Neural cell (in vitro differentiated cells): ENCODE data around the gene PHACTR3. TPM values are rescaled to one million over a fixed set of nuclear protein-coding genes. Genes with fewer than 3 reads are reported as not detected.

Experiments
- H2AFZ ChIP-seq: fragments of 200-600, 300-800 bp; sonication (generic), shearing (Covaris generic); 2 replicates; pipeline ENCODE4 v1.6.0; 2014; ENCODE audit warnings: low read depth, mild to moderate bottlenecking, antibody characterized with exemption, low read length, moderate library complexity
- H3F3A ChIP-seq: fragments of 200-600 bp; shearing (Covaris generic); 2 replicates; pipeline ENCODE4 v1.6.1; 2016; ENCODE audit warnings: mild to moderate bottlenecking, moderate library complexity, mixed read lengths, antibody characterized with exemption, low read length; ENCODE audit not compliant: insufficient read depth, poor library complexity, severe bottlenecking
- H3K27ac ChIP-seq: fragments of 200-600, 300-800 bp; sonication (generic), shearing (Covaris generic); 2 replicates; pipeline ENCODE4 v1.5.1; 2014; ENCODE audit warnings: mild to moderate bottlenecking, low read length, moderate library complexity
- H3K27me3 ChIP-seq: fragments of 300-800, 200-600 bp; sonication (generic), shearing (Covaris generic); 2 replicates; pipeline ENCODE4 v1.6.0; 2014; ENCODE audit warnings: mild to moderate bottlenecking, low read depth, low read length, moderate library complexity; ENCODE audit not compliant: insufficient read depth
- H3K36me3 ChIP-seq: fragments of 300-800, 200-600 bp; sonication (generic), shearing (Covaris generic); 2 replicates; pipeline ENCODE4 v1.5.1; 2014; ENCODE audit warnings: mild to moderate bottlenecking, antibody characterized with exemption, low read length, moderate library complexity; ENCODE audit not compliant: insufficient read depth
- H3K4me2 ChIP-seq: fragments of 300-800, 200-600 bp; sonication (generic), shearing (Covaris generic); 2 replicates; pipeline ENCODE4 v1.6.0; 2014; ENCODE audit warnings: mild to moderate bottlenecking, low read length
- H3K4me3 ChIP-seq: fragments of 300-800, 200-600 bp; sonication (generic), shearing (Covaris generic); 2 replicates; pipeline ENCODE4 v1.5.1; 2014; ENCODE audit warnings: mild to moderate bottlenecking, low read length, moderate library complexity
- H3K79me2 ChIP-seq: fragments of 200-600 bp; shearing (Covaris generic); replicated peaks from 2 replicates; pipeline ENCODE4 v1.6.0; 2014; ENCODE audit warnings: mild to moderate bottlenecking, low read length, moderate library complexity; ENCODE audit not compliant: insufficient read depth
- H3K9ac ChIP-seq: fragments of 300-800, 200-600 bp; sonication (generic), shearing (Covaris generic); 2 replicates; pipeline ENCODE4 v1.6.1; 2016; ENCODE audit warnings: mild to moderate bottlenecking, low read length, mixed read lengths
- H3K9me2 ChIP-seq: fragments of 200-600 bp; shearing (Covaris generic); 2 replicates; pipeline ENCODE4 v1.6.1; 2016; ENCODE audit warnings: mild to moderate bottlenecking, low read length, mixed read lengths; ENCODE audit not compliant: insufficient read depth
- H3K9me3 ChIP-seq: fragments of 200-600, 300-800 bp; sonication (generic), shearing (Covaris generic); 2 replicates; pipeline ENCODE4 v1.6.1; 2016; ENCODE audit warnings: mild to moderate bottlenecking, mixed run types, low read length, moderate library complexity, mixed read lengths
- H4K20me1 ChIP-seq: fragments of 200-600 bp; shearing (Covaris generic); 2 replicates; pipeline ENCODE4 v1.6.1; 2016; ENCODE audit warnings: mild to moderate bottlenecking, mixed run types; ENCODE audit not compliant: insufficient read depth
- CTCF ChIP-seq: fragments of 450-650 bp; IDR thresholded peaks from 2 replicates; pipeline ENCODE4 v1.5.1; 2014; ENCODE audit warnings: antibody characterized with exemption, mild to moderate bottlenecking, moderate library complexity; ENCODE audit not compliant: poor library complexity, severe bottlenecking
- EP300 ChIP-seq: fragments of 450-650 bp; conservative IDR thresholded peaks from 2 replicates; pipeline ENCODE4 v1.6.1; 2014; ENCODE audit warnings: antibody characterized with exemption, mild to moderate bottlenecking, moderate library complexity; ENCODE audit not compliant: poor library complexity, severe bottlenecking
- EZH2 ChIP-seq: fragments of 200-600, 300-800 bp; shearing (Covaris generic), sonication (generic); IDR thresholded peaks from 2 replicates; pipeline ENCODE4 v1.6.1; 2014; ENCODE audit warnings: antibody characterized with exemption, low read length, borderline replicate concordance, mild to moderate bottlenecking; ENCODE audit not compliant: insufficient read depth, poor library complexity, severe bottlenecking
- MXI1 ChIP-seq: fragments of 450-650 bp; conservative IDR thresholded peaks from 2 replicates; pipeline ENCODE4 v1.6.1; 2014; ENCODE audit warnings: antibody characterized with exemption, mild to moderate bottlenecking; ENCODE audit not compliant: poor library complexity, severe bottlenecking
- POLR2AphosphoS5 ChIP-seq: IDR thresholded peaks from 2 replicates; pipeline ENCODE4 v1.6.1; 2012
- RAD21 ChIP-seq: fragments of 450-650 bp; conservative IDR thresholded peaks from 2 replicates; pipeline ENCODE4 v1.6.1; 2014; ENCODE audit warnings: antibody characterized with exemption, mild to moderate bottlenecking, moderate library complexity
- REST ChIP-seq: IDR thresholded peaks from 2 replicates; pipeline ENCODE4 v1.6.1; 2012; ENCODE audit warnings: borderline replicate concordance
- SMC3 ChIP-seq: fragments of 450-650 bp; conservative IDR thresholded peaks from 2 replicates; pipeline ENCODE4 v1.6.1; 2014; ENCODE audit warnings: antibody characterized with exemption, mild to moderate bottlenecking, moderate library complexity; ENCODE audit not compliant: poor library complexity
- TAF1 ChIP-seq: IDR thresholded peaks from 2 replicates; pipeline ENCODE4 v1.6.1; 2012; ENCODE audit warnings: low read depth
- polyA plus RNA-seq: library from polyadenylated mRNA; depleted of rRNA; stranded (reverse); fragments of >200 nt; gene quantifications from 2 replicates; pipeline ENCODE4 v1.2.3, GENCODE V29; 2014

PHACTR3 gene
- polyA plus RNA-seq, 1 donor from 2014 or later = 1.3 TPM

- H3K27ac ChIP-seq = no peak overlapping the region
- H3K9me3 ChIP-seq = peaks cover 3% of the 10 kb centered on the region
- no peak overlapping the region for H3K4me3 ChIP-seq
- no peaks in the 10 kb centered on the region for H3K9me2 ChIP-seq
- no peak overlapping the region for H2AFZ ChIP-seq
- H3K79me2 ChIP-seq = no peaks in the 10 kb centered on the region
- no peaks in the 10 kb centered on the region for H4K20me1 ChIP-seq
- no peaks in the 10 kb centered on the region for H3K36me3 ChIP-seq
- H3K4me2 ChIP-seq = no peak overlapping the region
- no peak for TF ChIP-seq MXI1
- no peak for TF ChIP-seq RAD21
- no peak for TF ChIP-seq CTCF
- TF ChIP-seq SMC3 = no peak
- no peak for TF ChIP-seq TAF1
- no peak for TF ChIP-seq EP300
- no peak for TF ChIP-seq POLR2AphosphoS5
- TF ChIP-seq EZH2 = no peak
- TF ChIP-seq REST = no peak
- H3K9ac ChIP-seq = no peak overlapping the region
- H3F3A ChIP-seq = no peaks in the 10 kb centered on the region
- no peaks in the 10 kb centered on the region for H3K27me3 ChIP-seq
Observed at GRCh38 chr20:59643615-59644061, 39.3 kb downstream of the PHACTR3 start.

DNA sequence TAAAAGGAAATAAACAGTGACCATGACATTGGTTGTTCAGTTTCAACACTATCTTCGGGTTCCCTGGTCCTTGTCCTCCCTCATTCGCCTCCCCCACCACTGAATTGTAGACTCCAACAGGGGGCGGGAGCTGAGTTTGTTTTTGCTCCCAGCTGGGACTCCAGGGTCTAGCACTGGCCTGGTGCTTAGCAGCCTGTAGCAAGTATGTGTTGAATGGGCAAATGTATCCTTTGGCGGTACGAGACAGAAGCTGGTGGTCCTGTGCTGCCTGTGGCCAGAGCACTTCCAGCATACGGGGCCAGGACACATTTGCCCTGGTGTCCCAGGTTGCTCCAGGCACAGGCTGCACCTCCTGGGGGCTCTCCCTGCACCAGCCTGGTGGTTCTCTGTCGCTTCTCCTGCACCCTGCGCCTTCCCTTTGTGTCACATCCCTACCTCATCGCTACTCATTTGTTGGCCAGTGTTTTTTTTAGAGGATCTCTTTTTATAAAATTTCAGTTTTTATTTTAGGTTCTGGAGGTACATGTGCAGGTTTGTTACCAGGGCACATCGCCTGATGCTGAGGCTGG is 40.1 kb downstream of the PHACTR3 start:
- Histone ChIP-seq H3K4me2 (no peak overlapping the region), H3K9me2 (no peaks in the 10 kb centered on the region), H2AFZ (no peak overlapping the region), H3F3A (no peaks in the 10 kb centered on the region), H3K36me3 (no peaks in the 10 kb centered on the region), H3K9ac (no peak overlapping the region), H3K4me3 (no peak overlapping the region), H3K27ac (no peak overlapping the region), H3K9me3 (peaks cover 3% of the 10 kb centered on the region), H3K79me2 (no peaks in the 10 kb centered on the region), H3K27me3 (no peaks in the 10 kb centered on the region), H4K20me1 (no peaks in the 10 kb centered on the region)
- TF ChIP-seq CTCF = no peak
- TF ChIP-seq EP300 = no peak
- no peak for TF ChIP-seq TAF1
- no peak for TF ChIP-seq POLR2AphosphoS5
